Measurements from ENCODE around the gene CEACAM16. TPM values are rescaled to one million over a fixed set of nuclear protein-coding genes. Genes with fewer than 3 reads are reported as not detected.

CEACAM16 gene
- total and polyA plus RNA-seq, 10 of the 15 experiments (the other 5 are each of a cell fraction or from before 2014, with no cell fraction given) = not detected

DNA sequence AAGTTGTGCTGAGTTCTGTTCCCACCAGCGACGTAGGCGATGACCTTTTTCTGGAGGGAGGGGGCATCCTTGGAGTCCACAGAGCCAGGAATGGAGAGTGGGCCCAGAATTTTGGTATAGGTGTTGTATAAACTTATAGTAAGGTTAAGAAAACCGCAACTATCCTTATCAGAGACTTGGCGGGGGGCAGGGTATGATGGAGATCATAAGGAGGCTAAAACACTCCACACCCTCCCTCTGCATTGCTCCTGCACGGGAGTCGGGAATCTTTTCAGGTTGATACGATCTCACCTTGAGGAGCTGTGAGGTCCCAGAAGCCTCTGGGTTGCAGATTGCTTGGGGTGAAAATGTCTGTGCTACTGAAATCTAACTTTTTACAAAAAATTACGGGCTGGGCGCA is 34.0 kb upstream of the CEACAM16 start:
- ChIA-PET SMC1A (ENCODE audit: uncharacterized antibody, unreplicated experiment) (interaction anchor here (1.3 kb wide), 1 partner anchor 105 kb away, joined by 4 read pairs; no protein-coding TSS in a partner anchor), POLR2A (no interaction called here), RAD21 (ENCODE audit: unreplicated experiment) (no interaction called here), CTCF (no interaction called here)
- intact Hi-C loops (cut with micrococcal nuclease; ENCODE audit: unreplicated experiment) = no loop called here
- Histone ChIP-seq H3K9me3 (replicated peaks; ENCODE audit: control insufficient read depth, insufficient read depth, low read length) (no peaks in the 10 kb centered on the region), H3K9ac (ENCODE audit: control insufficient read depth, insufficient read depth, low read length) (no peak overlapping the region), H3K4me3 (no peak overlapping the region), H4K20me1 (ENCODE audit: control insufficient read depth, insufficient read depth) (no peaks in the 10 kb centered on the region), H2AFZ (ENCODE audit: control insufficient read depth, low read depth, low read length) (no peak overlapping the region), H3K79me2 (ENCODE audit: control insufficient read depth, insufficient read depth, low read length) (no peaks in the 10 kb centered on the region), H3K27me3 (replicated peaks in 1 of 2; ENCODE audit: control insufficient read depth in 2 of 2, insufficient read depth in 2 of 2, low read length in 1 of 2) (no peaks in the 10 kb centered on the region), H3K36me3 (ENCODE audit: control insufficient read depth in 2 of 2, insufficient read depth in 2 of 2, low read length in 1 of 2) (no peaks in the 10 kb centered on the region), H3K4me2 (ENCODE audit: control insufficient read depth, insufficient read depth) (no peak overlapping the region), H3K27ac (ENCODE audit: control insufficient read depth, insufficient read depth) (no peak overlapping the region), H3K4me1 (ENCODE audit: control insufficient read depth, insufficient read depth, low read length) (no peaks in the 10 kb centered on the region)
- in situ Hi-C loops (cut with MboI) = no loop called here
- ATAC-seq (no peak), FAIRE-seq (no peak), DNase-seq (ENCODE audit: low read depth, low spot score) (no peak)
- no peak for TF ChIP-seq RFX5 (IDR thresholded peaks at IDR 0.05; ENCODE audit: low read depth, low read length)
- 53% methylated on average over 10 of the region's 10 CpGs for WGBS (ENCODE audit: insufficient coverage, insufficient replicate concordance, low lambda C conversion rate, missing lambda C conversion rate)
- BruUV-seq (replicated peaks) = no TSS peak

DNA sequence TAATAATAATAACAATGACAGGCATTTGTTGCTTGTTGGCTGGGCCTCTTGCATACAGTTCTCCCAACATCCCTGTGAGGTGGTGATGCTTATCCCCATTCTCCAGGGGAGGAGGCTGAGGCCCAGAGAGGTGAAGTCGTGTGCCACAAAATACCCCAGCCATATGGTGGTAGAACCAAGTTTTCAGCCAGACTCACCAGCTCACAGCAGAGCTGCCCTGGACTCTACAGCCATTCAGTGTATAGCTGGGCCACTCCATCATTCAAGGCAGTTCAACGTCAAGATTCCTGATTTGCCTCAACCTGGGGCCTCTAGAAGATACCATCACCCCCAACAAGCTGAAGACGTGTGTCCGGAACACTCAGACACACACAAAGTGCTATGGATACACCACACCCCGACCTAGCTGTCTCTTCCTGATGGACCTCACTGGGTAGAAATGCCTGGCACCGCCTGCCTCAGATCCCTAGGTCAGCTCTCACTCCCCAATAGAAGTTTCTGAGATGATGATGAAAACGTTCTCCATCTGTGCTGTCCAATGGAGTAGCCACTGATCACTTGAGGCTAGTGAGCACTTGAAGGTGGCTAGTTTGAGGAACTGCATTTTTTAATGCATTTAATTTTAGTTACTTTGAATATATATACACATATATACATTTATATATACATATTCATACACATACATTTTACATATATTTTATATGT is 31.9 kb upstream of the CEACAM16 start:
- H4K20me1 ChIP-seq (ENCODE audit: control insufficient read depth, insufficient read depth) = no peaks in the 10 kb centered on the region
- SMC1A ChIA-PET (ENCODE audit: uncharacterized antibody, unreplicated experiment) = no interaction called here
- no peak for ATAC-seq
- no peak overlapping the region for H3K4me3 ChIP-seq
- H3K36me3 ChIP-seq (ENCODE audit: control insufficient read depth in 2 of 2, insufficient read depth in 2 of 2, low read length in 1 of 2) = no peaks in the 10 kb centered on the region
- H3K79me2 ChIP-seq (ENCODE audit: control insufficient read depth, insufficient read depth, low read length) = no peaks in the 10 kb centered on the region
- CTCF ChIA-PET = interaction anchor here (0.9 to 1.4 kb wide), 2 partner anchors 10 to 22 kb away, joined by 3 to 9 read pairs; no protein-coding TSS in a partner anchor
- WGBS (ENCODE audit: insufficient coverage, insufficient replicate concordance, low lambda C conversion rate, missing lambda C conversion rate) = 31% methylated on average over 7 of the region's 7 CpGs
- H3K27me3 ChIP-seq (replicated peaks in 1 of 2; ENCODE audit: control insufficient read depth in 2 of 2, insufficient read depth in 2 of 2, low read length in 1 of 2) = no peaks in the 10 kb centered on the region
- FAIRE-seq = no peak
- H3K4me1 ChIP-seq (ENCODE audit: control insufficient read depth, insufficient read depth, low read length) = no peaks in the 10 kb centered on the region
- RAD21 ChIA-PET (ENCODE audit: unreplicated experiment) = no interaction called here
- no peak overlapping the region for H2AFZ ChIP-seq (ENCODE audit: control insufficient read depth, low read depth, low read length)
- in situ Hi-C loops (cut with MboI) (no loop called here), intact Hi-C loops (cut with micrococcal nuclease; ENCODE audit: unreplicated experiment) (no loop called here)
- POLR2A ChIA-PET = no interaction called here
- DNase-seq (ENCODE audit: low read depth, low spot score) = no peak
- no peak overlapping the region for H3K27ac ChIP-seq (ENCODE audit: control insufficient read depth, insufficient read depth)
- BruUV-seq (replicated peaks) = no TSS peak
- no peaks in the 10 kb centered on the region; the same call in 2 of the 3 replicates for H3K9me3 ChIP-seq (replicated peaks; ENCODE audit: control insufficient read depth, insufficient read depth, low read length)
- TF ChIP-seq GABPA (IDR thresholded peaks at IDR 0.05; ENCODE audit: low read depth) (no peak), RAD51 (IDR thresholded peaks at IDR 0.05) (no peak), TAF1 (IDR thresholded peaks at IDR 0.05; ENCODE audit: borderline replicate concordance, low read depth, low read length) (no peak), DPF2 (IDR thresholded peaks at IDR 0.05) (no peak), MEF2B (IDR thresholded peaks at IDR 0.05; ENCODE audit: partially characterized antibody, poor library complexity, severe bottlenecking) (no peak)
- TF ChIP-seq, protein P1, sequence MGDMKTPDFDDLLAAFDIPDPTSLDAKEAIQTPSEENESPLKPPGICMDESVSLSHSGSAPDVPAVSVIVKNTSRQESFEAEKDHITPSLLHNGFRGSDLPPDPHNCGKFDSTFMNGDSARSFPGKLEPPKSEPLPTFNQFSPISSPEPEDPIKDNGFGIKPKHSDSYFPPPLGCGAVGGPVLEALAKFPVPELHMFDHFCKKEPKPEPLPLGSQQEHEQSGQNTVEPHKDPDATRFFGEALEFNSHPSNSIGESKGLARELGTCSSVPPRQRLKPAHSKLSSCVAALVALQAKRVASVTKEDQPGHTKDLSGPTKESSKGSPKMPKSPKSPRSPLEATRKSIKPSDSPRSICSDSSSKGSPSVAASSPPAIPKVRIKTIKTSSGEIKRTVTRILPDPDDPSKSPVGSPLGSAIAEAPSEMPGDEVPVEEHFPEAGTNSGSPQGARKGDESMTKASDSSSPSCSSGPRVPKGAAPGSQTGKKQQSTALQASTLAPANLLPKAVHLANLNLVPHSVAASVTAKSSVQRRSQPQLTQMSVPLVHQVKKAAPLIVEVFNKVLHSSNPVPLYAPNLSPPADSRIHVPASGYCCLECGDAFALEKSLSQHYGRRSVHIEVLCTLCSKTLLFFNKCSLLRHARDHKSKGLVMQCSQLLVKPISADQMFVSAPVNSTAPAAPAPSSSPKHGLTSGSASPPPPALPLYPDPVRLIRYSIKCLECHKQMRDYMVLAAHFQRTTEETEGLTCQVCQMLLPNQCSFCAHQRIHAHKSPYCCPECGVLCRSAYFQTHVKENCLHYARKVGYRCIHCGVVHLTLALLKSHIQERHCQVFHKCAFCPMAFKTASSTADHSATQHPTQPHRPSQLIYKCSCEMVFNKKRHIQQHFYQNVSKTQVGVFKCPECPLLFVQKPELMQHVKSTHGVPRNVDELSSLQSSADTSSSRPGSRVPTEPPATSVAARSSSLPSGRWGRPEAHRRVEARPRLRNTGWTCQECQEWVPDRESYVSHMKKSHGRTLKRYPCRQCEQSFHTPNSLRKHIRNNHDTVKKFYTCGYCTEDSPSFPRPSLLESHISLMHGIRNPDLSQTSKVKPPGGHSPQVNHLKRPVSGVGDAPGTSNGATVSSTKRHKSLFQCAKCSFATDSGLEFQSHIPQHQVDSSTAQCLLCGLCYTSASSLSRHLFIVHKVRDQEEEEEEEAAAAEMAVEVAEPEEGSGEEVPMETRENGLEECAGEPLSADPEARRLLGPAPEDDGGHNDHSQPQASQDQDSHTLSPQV (IDR thresholded peaks at IDR 0.05) = no peak
- TF ChIP-seq, protein P2, sequence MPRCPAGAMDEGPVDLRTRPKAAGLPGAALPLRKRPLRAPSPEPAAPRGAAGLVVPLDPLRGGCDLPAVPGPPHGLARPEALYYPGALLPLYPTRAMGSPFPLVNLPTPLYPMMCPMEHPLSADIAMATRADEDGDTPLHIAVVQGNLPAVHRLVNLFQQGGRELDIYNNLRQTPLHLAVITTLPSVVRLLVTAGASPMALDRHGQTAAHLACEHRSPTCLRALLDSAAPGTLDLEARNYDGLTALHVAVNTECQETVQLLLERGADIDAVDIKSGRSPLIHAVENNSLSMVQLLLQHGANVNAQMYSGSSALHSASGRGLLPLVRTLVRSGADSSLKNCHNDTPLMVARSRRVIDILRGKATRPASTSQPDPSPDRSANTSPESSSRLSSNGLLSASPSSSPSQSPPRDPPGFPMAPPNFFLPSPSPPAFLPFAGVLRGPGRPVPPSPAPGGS (IDR thresholded peaks at IDR 0.05; ENCODE audit: borderline replicate concordance, insufficient read depth, low read depth, low read length, poor library complexity, severe bottlenecking) = no peak
- H3K4me2 ChIP-seq (ENCODE audit: control insufficient read depth, insufficient read depth) = no peak overlapping the region
- no peak overlapping the region for H3K9ac ChIP-seq (ENCODE audit: control insufficient read depth, insufficient read depth, low read length)

Measured in GM12878 (cell line).